ENCODE results near the gene CEP350. TPM values are rescaled to one million over a fixed set of nuclear protein-coding genes. Genes with fewer than 3 reads are reported as not detected.

CEP350 gene
- polyA plus RNA-seq, 1 donor (not counting 4 experiments of a cell fraction or from before 2014, with no cell fraction given), result 12.0 TPM

GRCh38 chr1:180061019-180061418 is 106.4 kb downstream of the CEP350 start:
- Histone ChIP-seq H3K9me3 (ENCODE audit: control insufficient read depth, low read depth, low read length) (no peaks in the 10 kb centered on the region), H3K79me2 (ENCODE audit: control insufficient read depth, insufficient read depth, low read length) (no peaks in the 10 kb centered on the region), H3K27ac (ENCODE audit: control insufficient read depth, insufficient read depth, low read length) (no peak overlapping the region), H3K27me3 (ENCODE audit: control insufficient read depth, extremely low read depth, insufficient read depth, low read length) (no peaks in the 10 kb centered on the region), H3K4me3 (ENCODE audit: control insufficient read depth in 2 of 3, extremely low read depth in 1 of 3, insufficient read depth in 2 of 3, low read depth in 1 of 3, low read length in 3 of 3) (no peak overlapping the region), H4K20me1 (ENCODE audit: control insufficient read depth, extremely low read depth, insufficient read depth, low read length) (no peaks in the 10 kb centered on the region), H3K4me2 (ENCODE audit: control insufficient read depth, extremely low read depth, insufficient read depth, low read depth, low read length) (no peak overlapping the region), H3K4me1 (ENCODE audit: control insufficient read depth, extremely low read depth, insufficient read depth, low read length) (no peaks in the 10 kb centered on the region), H3K36me3 (ENCODE audit: control insufficient read depth in 2 of 2, extremely low read depth in 1 of 2, insufficient read depth in 2 of 2, low read length in 2 of 2) (peaks cover 7 to 9% of the 10 kb centered on the region in 2 experiments), H3K9me1 (ENCODE audit: control insufficient read depth, extremely low read depth, insufficient read depth, low read length) (no peaks in the 10 kb centered on the region), H3K9ac (ENCODE audit: control insufficient read depth, extremely low read depth, insufficient read depth, low read length) (no peak overlapping the region), H2AFZ (ENCODE audit: control insufficient read depth, low read length) (no peak overlapping the region)
- FAIRE-seq, result no peak
- DNase-seq (ENCODE audit: low read depth, low spot score), result no peak
- dilution Hi-C loops (cut with MboI; ENCODE audit: extremely low pct_ligation_motif_present, low sequenced_read_pairs), result no loop called here
- TF ChIP-seq CTCF (optimal IDR thresholded peaks at IDR 0.05 in 1 of 3, IDR thresholded peaks at IDR 0.05 in 1 of 3, conservative IDR thresholded peaks at IDR 0.05 in 1 of 3; ENCODE audit: extremely low read depth in 1 of 3, insufficient read depth in 2 of 3, low read length in 3 of 3), result no peak

GRCh38 chr1:180062452-180062971 is 107.9 kb downstream of the CEP350 start:
- DNase-seq (ENCODE audit: low read depth, low spot score), result no peak
- Histone ChIP-seq H3K9me3 (ENCODE audit: control insufficient read depth, low read depth, low read length) (no peaks in the 10 kb centered on the region), H4K20me1 (ENCODE audit: control insufficient read depth, extremely low read depth, insufficient read depth, low read length) (no peaks in the 10 kb centered on the region), H3K36me3 (ENCODE audit: control insufficient read depth in 2 of 2, extremely low read depth in 1 of 2, insufficient read depth in 2 of 2, low read length in 2 of 2) (peaks cover 4 to 9% of the 10 kb centered on the region in 2 experiments), H3K9ac (ENCODE audit: control insufficient read depth, extremely low read depth, insufficient read depth, low read length) (no peak overlapping the region), H3K4me2 (ENCODE audit: control insufficient read depth, extremely low read depth, insufficient read depth, low read depth, low read length) (no peak overlapping the region), H3K27me3 (ENCODE audit: control insufficient read depth, extremely low read depth, insufficient read depth, low read length) (no peaks in the 10 kb centered on the region), H3K9me1 (ENCODE audit: control insufficient read depth, extremely low read depth, insufficient read depth, low read length) (no peaks in the 10 kb centered on the region), H3K4me1 (ENCODE audit: control insufficient read depth, extremely low read depth, insufficient read depth, low read length) (no peaks in the 10 kb centered on the region), H2AFZ (ENCODE audit: control insufficient read depth, low read length) (no peak overlapping the region), H3K4me3 (ENCODE audit: control insufficient read depth in 2 of 3, extremely low read depth in 1 of 3, insufficient read depth in 2 of 3, low read depth in 1 of 3, low read length in 3 of 3) (no peak overlapping the region), H3K79me2 (ENCODE audit: control insufficient read depth, insufficient read depth, low read length) (no peaks in the 10 kb centered on the region), H3K27ac (ENCODE audit: control insufficient read depth, insufficient read depth, low read length) (no peak overlapping the region)
- no peak for FAIRE-seq
- TF ChIP-seq EZH2 (IDR thresholded peaks at IDR 0.05; ENCODE audit: low read length), result no peak
- no peak for TF ChIP-seq CTCF (optimal IDR thresholded peaks at IDR 0.05 in 1 of 3, IDR thresholded peaks at IDR 0.05 in 1 of 3, conservative IDR thresholded peaks at IDR 0.05 in 1 of 3; ENCODE audit: extremely low read depth in 1 of 3, insufficient read depth in 2 of 3, low read length in 3 of 3)
- dilution Hi-C loops (cut with MboI; ENCODE audit: extremely low pct_ligation_motif_present, low sequenced_read_pairs), result no loop called here

All from keratinocyte (primary cell).